ENCODE results near the gene SNAP25. TPM values are rescaled to one million over a fixed set of nuclear protein-coding genes. Genes with fewer than 3 reads are reported as not detected.

Gene SNAP25
- total RNA-seq, 4 donors from 2014 or later = 0.22 to 0.39 TPM; not detected in 2

GRCh38 chr20:10297223-10297622, 78.6 kb downstream of the SNAP25 start:
- Histone ChIP-seq H3K9me3 (no peaks in the 10 kb centered on the region), H3K4me1 (no peaks in the 10 kb centered on the region), H3K27me3 (no peaks in the 10 kb centered on the region), H3K4me3 (no peak overlapping the region), H3K27ac (no peak overlapping the region), H3K36me3 (no peaks in the 10 kb centered on the region)
- WGBS, 2 donors = 83% methylated on average over 1 of the region's 1 CpG
- TF ChIP-seq EP300 (IDR thresholded peaks at IDR 0.05) (no peak), POLR2A (IDR thresholded peaks at IDR 0.05) (no peak), CTCF (IDR thresholded peaks at IDR 0.05) (no peak)
- no peak for DNase-seq (ENCODE audit: low spot score in 2 of 2)

- no peak overlapping the region for H3K27ac ChIP-seq
- no peaks in the 10 kb centered on the region for H3K9me3 ChIP-seq
- H3K27me3 ChIP-seq = no peaks in the 10 kb centered on the region
- no peak overlapping the region for H3K4me3 ChIP-seq
- no peaks in the 10 kb centered on the region for H3K36me3 ChIP-seq
- TF ChIP-seq POLR2A (IDR thresholded peaks at IDR 0.05) = no peak
- no peak for TF ChIP-seq CTCF (IDR thresholded peaks at IDR 0.05)
- no peak for TF ChIP-seq EP300 (IDR thresholded peaks at IDR 0.05)
- H3K4me1 ChIP-seq = no peaks in the 10 kb centered on the region
- 28 to 30% methylated on average over 1 of the region's 1 CpG for WGBS, 2 donors
- no peak for DNase-seq (ENCODE audit: low spot score in 2 of 2)
These were observed 79.1 kb downstream of the SNAP25 start for GRCh38 chr20:10297684-10298240.

- 54 to 58% methylated on average over 5 of the region's 5 CpGs for WGBS, 2 donors
- H3K9me3 ChIP-seq = no peaks in the 10 kb centered on the region
- H3K4me1 ChIP-seq = no peaks in the 10 kb centered on the region
- no peaks in the 10 kb centered on the region for H3K36me3 ChIP-seq
- H3K27me3 ChIP-seq = no peaks in the 10 kb centered on the region
- no peak for DNase-seq (ENCODE audit: low spot score in 2 of 2)
- no peak overlapping the region for H3K4me3 ChIP-seq
- H3K27ac ChIP-seq = no peak overlapping the region
- no peak for TF ChIP-seq CTCF (IDR thresholded peaks at IDR 0.05)
- no peak for TF ChIP-seq EP300 (IDR thresholded peaks at IDR 0.05)
- no peak for TF ChIP-seq POLR2A (IDR thresholded peaks at IDR 0.05)
These were observed 82.2 kb downstream of the SNAP25 start for GRCh38 chr20:10300582-10301446.

- TF ChIP-seq EP300 (IDR thresholded peaks at IDR 0.05) (no peak), CTCF (IDR thresholded peaks at IDR 0.05) (no peak), POLR2A (IDR thresholded peaks at IDR 0.05) (no peak)
These were observed 85.2 kb downstream of the SNAP25 start for GRCh38 chr20:10303852-10304251.

GRCh38 chr20:10304471-10305046, 85.9 kb downstream of the SNAP25 start:
- Histone ChIP-seq H3K36me3 (no peaks in the 10 kb centered on the region), H3K4me3 (no peak overlapping the region), H3K27ac (no peak overlapping the region), H3K9me3 (no peaks in the 10 kb centered on the region), H3K4me1 (no peaks in the 10 kb centered on the region), H3K27me3 (no peaks in the 10 kb centered on the region)
- no peak for TF ChIP-seq EP300 (IDR thresholded peaks at IDR 0.05)
- TF ChIP-seq CTCF (IDR thresholded peaks at IDR 0.05) = no peak
- TF ChIP-seq POLR2A (IDR thresholded peaks at IDR 0.05) = no peak
- WGBS, 2 donors = 78 to 81% methylated on average over 3 of the region's 3 CpGs
- DNase-seq (ENCODE audit: low spot score in 2 of 2) = no peak

More at GRCh38 chr20:10303852-10304251, 85.2 kb downstream of the SNAP25 start:
- no peaks in the 10 kb centered on the region for H3K27me3 ChIP-seq
- no peaks in the 10 kb centered on the region for H3K9me3 ChIP-seq
- H3K36me3 ChIP-seq = no peaks in the 10 kb centered on the region
- H3K27ac ChIP-seq = no peak overlapping the region
- WGBS, 2 donors = 56 to 70% methylated on average over 3 of the region's 3 CpGs
- H3K4me3 ChIP-seq = no peak overlapping the region
- H3K4me1 ChIP-seq = no peaks in the 10 kb centered on the region
- DNase-seq (ENCODE audit: low spot score in 2 of 2) = no peak
